ENCODE measurements around the gene INPP5D. TPM values are rescaled to one million over a fixed set of nuclear protein-coding genes. Genes with fewer than 3 reads are reported as not detected.

Gene INPP5D
- total RNA-seq, 2 experiments from 2014 or later: 129 to 135 TPM

GRCh38 chr2:233130481-233131020 is 70.4 kb downstream of the INPP5D start:
- POLR2A ChIA-PET: interaction anchor here (1.1 to 1.2 kb wide), 2 partner anchors 12 to 46 kb away, joined by 4 to 6 read pairs; no protein-coding TSS in a partner anchor
- peaks cover 2% of the 10 kb centered on the region for H3K9me3 Mint-ChIP-seq
- ATAC-seq (ENCODE audit: low read depth) (no peak), DNase-seq (no peak)
- no peaks in the 10 kb centered on the region for H3K27me3 Mint-ChIP-seq
- H3K36me3 Mint-ChIP-seq: peaks cover 65% of the 10 kb centered on the region
- no peak overlapping the region for H3K4me3 Mint-ChIP-seq
- peak overlapping the region; percentile 72 for H3K27ac Mint-ChIP-seq
- H3K4me1 Mint-ChIP-seq: peaks cover 26% of the 10 kb centered on the region

- Mint-ChIP-seq H3K27ac (peak overlapping the region; percentile 53), H3K4me1 (peaks cover 28% of the 10 kb centered on the region), H3K9me3 (peaks cover 7% of the 10 kb centered on the region), H3K36me3 (peaks cover 69% of the 10 kb centered on the region), H3K4me3 (no peak overlapping the region), H3K27me3 (no peaks in the 10 kb centered on the region)
- no peak for DNase-seq
- POLR2A ChIA-PET: interaction anchor here (0.5 kb wide), 1 partner anchor 506 kb away, joined by 3 read pairs; no protein-coding TSS in a partner anchor
- no peak for ATAC-seq (ENCODE audit: low read depth)
These were observed 72.0 kb downstream of the INPP5D start for GRCh38 chr2:233131936-233132720.

GRCh38 chr2:233133239-233133638 is 73.1 kb downstream of the INPP5D start:
- Mint-ChIP-seq H3K36me3 (peaks cover 65% of the 10 kb centered on the region), H3K4me1 (peaks cover 26% of the 10 kb centered on the region), H3K4me3 (no peak overlapping the region), H3K27ac (peak overlapping the region; percentile 49), H3K27me3 (no peaks in the 10 kb centered on the region), H3K9me3 (peaks cover 7% of the 10 kb centered on the region)
- DNase-seq (no peak), ATAC-seq (ENCODE audit: low read depth) (no peak)
- POLR2A ChIA-PET: no interaction called here

- Mint-ChIP-seq H3K27me3 (no peaks in the 10 kb centered on the region), H3K9me3 (peaks cover 7% of the 10 kb centered on the region), H3K27ac (no peak overlapping the region), H3K4me1 (peaks cover 24% of the 10 kb centered on the region), H3K4me3 (no peak overlapping the region), H3K36me3 (peaks cover 66% of the 10 kb centered on the region)
- DNase-seq: no peak
- POLR2A ChIA-PET: interaction anchor here (0.9 kb wide), 1 partner anchor 75 kb away, joined by 3 read pairs; the partner anchor contains the start of gene INPP5D
- no peak for ATAC-seq (ENCODE audit: low read depth)
These were observed 75.3 kb downstream of the INPP5D start for GRCh38 chr2:233135421-233135820.

- peaks cover 66% of the 10 kb centered on the region for H3K36me3 Mint-ChIP-seq
- DNase-seq (no peak), ATAC-seq (ENCODE audit: low read depth) (no peak)
- peaks cover 33% of the 10 kb centered on the region for H3K4me1 Mint-ChIP-seq
- no peak overlapping the region for H3K4me3 Mint-ChIP-seq
- no peaks in the 10 kb centered on the region for H3K27me3 Mint-ChIP-seq
- POLR2A ChIA-PET: no interaction called here
- H3K27ac Mint-ChIP-seq: no peak overlapping the region
- peaks cover 7% of the 10 kb centered on the region for H3K9me3 Mint-ChIP-seq
These were observed 76.9 kb downstream of the INPP5D start for GRCh38 chr2:233137040-233137439.

GRCh38 chr2:233140077-233140585 is 80.0 kb downstream of the INPP5D start:
- DNase-seq: no peak
- Mint-ChIP-seq H3K4me1 (peaks cover 48% of the 10 kb centered on the region), H3K4me3 (no peak overlapping the region), H3K9me3 (peaks cover 12% of the 10 kb centered on the region), H3K36me3 (peaks cover 64% of the 10 kb centered on the region), H3K27me3 (no peaks in the 10 kb centered on the region), H3K27ac (no peak overlapping the region)
- POLR2A ChIA-PET: interaction anchor here (0.5 kb wide), 1 partner anchor 82 kb away, joined by 4 read pairs; no protein-coding TSS in a partner anchor
- ATAC-seq (ENCODE audit: low read depth): no peak

DNA sequence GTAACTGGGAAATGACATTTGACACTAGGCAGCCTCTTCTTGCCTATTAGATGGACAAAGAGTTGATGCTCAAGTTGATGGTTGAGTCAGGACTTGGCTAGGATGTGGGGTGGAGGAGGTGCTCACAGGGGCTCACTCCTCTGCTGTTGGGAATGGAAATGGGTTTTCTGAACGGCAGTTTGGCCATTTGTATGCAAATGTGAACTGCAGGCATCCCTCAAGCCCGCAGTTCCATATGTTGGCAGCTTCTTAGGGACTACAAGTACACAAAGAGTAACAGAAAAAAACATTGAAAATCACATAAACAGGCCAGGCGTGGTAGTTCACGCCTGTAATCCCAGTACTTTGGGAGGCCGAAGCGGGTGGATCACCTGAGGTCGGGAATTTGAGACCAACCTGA is 80.8 kb downstream of the INPP5D start:
- DNase-seq (no peak), ATAC-seq (ENCODE audit: low read depth) (no peak)
- POLR2A ChIA-PET: no interaction called here
- Mint-ChIP-seq H3K27me3 (no peaks in the 10 kb centered on the region), H3K36me3 (peaks cover 64% of the 10 kb centered on the region), H3K4me3 (no peak overlapping the region), H3K27ac (peak overlapping the region; percentile 86), H3K9me3 (peaks cover 9% of the 10 kb centered on the region), H3K4me1 (peaks cover 48% of the 10 kb centered on the region)

- no peak for DNase-seq
- peak overlapping the region; percentile 86 for H3K27ac Mint-ChIP-seq
- peaks cover 46% of the 10 kb centered on the region for H3K4me1 Mint-ChIP-seq
- POLR2A ChIA-PET: interaction anchor here (1.0 to 2.2 kb wide), 4 partner anchors 12 to 109 kb away, joined by 4 to 15 read pairs (median 7); partner anchors contain the start of genes ATG16L1 and INPP5D
- ATAC-seq (ENCODE audit: low read depth): peak; percentile 50
- no peaks in the 10 kb centered on the region for H3K27me3 Mint-ChIP-seq
- peak overlapping the region; percentile 69 for H3K4me3 Mint-ChIP-seq
- H3K36me3 Mint-ChIP-seq: peaks cover 62% of the 10 kb centered on the region
- H3K9me3 Mint-ChIP-seq: peaks cover 7% of the 10 kb centered on the region
These were observed 81.8 kb downstream of the INPP5D start for GRCh38 chr2:233141901-233142300.

DNA sequence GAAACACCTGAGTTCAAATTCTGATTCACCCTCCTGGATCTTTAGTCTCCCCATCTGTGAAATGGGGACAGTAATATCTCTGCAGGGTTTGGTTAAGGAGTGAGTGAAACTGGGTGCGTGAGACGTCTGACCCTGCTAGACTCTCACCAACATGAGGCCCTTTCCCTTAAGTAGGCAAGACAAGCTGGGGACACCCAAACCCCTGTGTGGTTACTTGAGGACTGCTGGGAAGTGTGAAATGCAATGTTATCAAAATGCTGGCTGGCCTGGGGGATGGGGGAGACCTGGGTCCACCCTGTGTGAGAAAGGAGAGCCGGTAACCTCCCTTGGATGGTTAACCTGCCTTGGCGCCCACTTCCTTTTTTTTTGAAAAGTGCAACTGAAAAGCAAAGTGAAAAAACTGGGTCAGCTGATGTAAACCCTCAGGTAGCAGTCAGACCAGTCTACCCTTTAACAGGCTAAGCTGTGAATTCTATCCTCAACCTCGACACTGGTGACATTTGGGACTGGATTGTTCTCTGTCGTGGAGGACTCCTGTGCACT is 82.3 kb downstream of the INPP5D start:
- peaks cover 46% of the 10 kb centered on the region for H3K4me1 Mint-ChIP-seq
- H3K9me3 Mint-ChIP-seq: peaks cover 7% of the 10 kb centered on the region
- H3K36me3 Mint-ChIP-seq: peaks cover 62% of the 10 kb centered on the region
- POLR2A ChIA-PET: interaction anchor here (0.6 to 2.2 kb wide), 8 partner anchors 12 to 457 kb away, joined by 3 to 15 read pairs (median 4); partner anchors contain the start of genes ATG16L1 and INPP5D
- no peaks in the 10 kb centered on the region for H3K27me3 Mint-ChIP-seq
- H3K27ac Mint-ChIP-seq: peak overlapping the region; percentile 86
- DNase-seq (peak; percentile 70), ATAC-seq (ENCODE audit: low read depth) (peak; percentile 82)
- peak overlapping the region; percentile 69 for H3K4me3 Mint-ChIP-seq

DNA sequence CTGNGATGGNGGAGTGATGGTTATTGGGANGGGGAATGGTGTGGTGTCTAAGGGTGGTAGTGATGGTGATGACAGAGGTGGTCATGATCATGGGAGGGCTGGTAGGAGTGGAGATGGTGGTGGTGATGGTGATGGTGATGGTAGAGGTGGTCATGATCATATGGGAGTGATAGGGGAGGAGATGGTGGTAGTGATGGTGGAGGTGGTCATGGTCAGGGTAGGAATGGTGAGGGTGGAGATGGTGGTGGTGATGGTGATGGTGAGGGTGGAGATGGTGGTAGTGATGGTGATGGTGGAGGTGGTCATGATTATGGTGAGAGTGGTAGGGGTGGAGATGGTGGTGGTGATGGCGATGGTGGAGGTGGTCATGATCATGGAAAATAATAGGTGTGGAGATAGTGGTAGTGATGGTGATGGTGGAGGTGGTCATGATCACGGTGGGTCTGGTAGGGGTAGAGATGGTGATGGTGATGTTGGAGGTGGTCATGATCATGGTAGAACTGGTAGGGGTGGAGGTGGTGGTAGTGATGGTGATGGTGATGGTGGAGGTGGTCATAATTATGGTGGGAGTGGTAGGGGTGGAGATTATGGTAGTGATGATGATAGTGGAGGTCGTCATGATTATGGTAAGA is 83.7 kb downstream of the INPP5D start:
- Mint-ChIP-seq H3K4me1 (peaks cover 48% of the 10 kb centered on the region), H3K36me3 (peaks cover 68% of the 10 kb centered on the region), H3K27me3 (no peaks in the 10 kb centered on the region), H3K4me3 (no peak overlapping the region), H3K9me3 (peaks cover 7% of the 10 kb centered on the region), H3K27ac (peak overlapping the region; percentile 76)
- DNase-seq: no peak
- ATAC-seq (ENCODE audit: low read depth): no peak
- POLR2A ChIA-PET: interaction anchor here (1.5 to 2.2 kb wide), 2 partner anchors 83 to 107 kb away, joined by 6 to 15 read pairs; partner anchors contain the start of genes ATG16L1 and INPP5D

DNA sequence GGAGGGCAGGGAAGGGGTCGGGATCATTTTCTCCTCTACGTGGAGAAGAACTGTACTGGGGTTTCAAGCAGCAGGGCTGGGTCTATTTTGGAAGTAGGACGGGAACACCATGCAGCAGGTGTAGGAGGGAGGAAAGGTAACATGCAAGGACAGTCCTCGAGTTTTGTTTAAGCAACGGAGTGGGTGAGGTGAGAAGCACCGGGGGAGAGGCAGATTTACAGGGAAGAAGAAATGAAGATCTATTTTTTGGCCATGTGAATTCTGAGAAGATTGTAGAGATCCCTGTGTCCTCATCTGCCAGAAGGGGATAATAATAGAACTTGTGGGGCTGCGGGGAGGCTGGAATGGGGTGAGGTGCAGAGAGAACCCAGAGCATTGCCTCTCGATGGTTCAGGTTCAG is 85.6 kb downstream of the INPP5D start:
- no peak overlapping the region for H3K4me3 Mint-ChIP-seq
- no peak for DNase-seq
- H3K9me3 Mint-ChIP-seq: peaks cover 7% of the 10 kb centered on the region
- H3K4me1 Mint-ChIP-seq: peaks cover 41% of the 10 kb centered on the region
- no peaks in the 10 kb centered on the region for H3K27me3 Mint-ChIP-seq
- POLR2A ChIA-PET: no interaction called here
- H3K36me3 Mint-ChIP-seq: peaks cover 66% of the 10 kb centered on the region
- ATAC-seq (ENCODE audit: low read depth): no peak
- no peak overlapping the region for H3K27ac Mint-ChIP-seq

DNA sequence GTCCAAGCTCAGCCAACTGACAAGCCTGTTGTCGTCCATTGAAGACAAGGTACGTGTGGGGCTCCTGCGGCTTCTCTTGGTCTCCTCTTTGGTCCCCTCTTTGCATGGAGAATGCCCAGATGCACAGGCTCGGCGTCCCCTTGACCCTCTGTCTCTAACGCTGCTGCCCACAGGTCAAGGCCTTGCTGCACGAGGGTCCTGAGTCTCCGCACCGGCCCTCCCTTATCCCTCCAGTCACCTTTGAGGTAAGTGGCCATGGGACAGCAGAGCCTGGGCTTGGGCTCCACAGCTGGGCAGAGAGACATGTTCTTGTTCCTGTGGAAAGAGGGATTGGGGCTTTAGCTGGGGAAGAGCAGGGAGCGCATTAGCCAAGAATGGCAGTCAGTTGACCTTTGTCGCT is 86.1 kb downstream of the INPP5D start:
- H3K27me3 Mint-ChIP-seq: no peaks in the 10 kb centered on the region
- H3K27ac Mint-ChIP-seq: no peak overlapping the region
- peaks cover 69% of the 10 kb centered on the region for H3K36me3 Mint-ChIP-seq
- POLR2A ChIA-PET: no interaction called here
- peaks cover 38% of the 10 kb centered on the region for H3K4me1 Mint-ChIP-seq
- no peak for ATAC-seq (ENCODE audit: low read depth)
- no peak for DNase-seq
- no peak overlapping the region for H3K4me3 Mint-ChIP-seq
- peaks cover 7% of the 10 kb centered on the region for H3K9me3 Mint-ChIP-seq
